NCI-H524 treated with DMSO at 0.1 percent for 48 hours (cell line): ENCODE results near the gene NFE2L1.
"Not testable (repeated sequence)": the region's sequence is repeated elsewhere in the genome, so short reads cannot be mapped to it uniquely, and the experiment has no call there.

ENCODE experiments used
- DNase-seq: peaks from one replicate; lab custom pipeline; 2025; lab: John Stamatoyannopoulos, UW

The NFE2L1 gene

DNA sequence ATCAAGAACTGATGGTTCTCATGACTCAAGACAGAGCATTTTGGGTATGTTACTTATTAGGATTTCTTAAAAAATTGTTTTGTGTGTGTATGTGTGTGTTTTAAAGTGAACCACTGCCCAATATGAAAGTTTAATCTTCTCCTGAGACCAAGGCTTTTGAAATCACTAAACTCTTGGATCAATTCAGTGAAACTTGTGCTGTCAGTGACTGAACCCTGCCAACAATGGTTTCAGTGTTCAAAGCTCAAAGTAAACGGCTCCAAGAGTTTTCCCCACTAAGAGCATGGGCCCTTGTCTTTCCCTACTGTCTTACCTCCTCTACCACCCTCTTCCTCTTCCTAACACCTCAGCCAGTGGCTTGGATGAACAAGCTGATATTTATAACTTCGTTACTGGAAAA, 22.0 kb downstream of the NFE2L1 start:
- no peak for DNase-seq

- DNase-seq = no peak
Measured at GRCh38 chr17:48071654-48072053, 23.5 kb downstream of the NFE2L1 start.

DNA sequence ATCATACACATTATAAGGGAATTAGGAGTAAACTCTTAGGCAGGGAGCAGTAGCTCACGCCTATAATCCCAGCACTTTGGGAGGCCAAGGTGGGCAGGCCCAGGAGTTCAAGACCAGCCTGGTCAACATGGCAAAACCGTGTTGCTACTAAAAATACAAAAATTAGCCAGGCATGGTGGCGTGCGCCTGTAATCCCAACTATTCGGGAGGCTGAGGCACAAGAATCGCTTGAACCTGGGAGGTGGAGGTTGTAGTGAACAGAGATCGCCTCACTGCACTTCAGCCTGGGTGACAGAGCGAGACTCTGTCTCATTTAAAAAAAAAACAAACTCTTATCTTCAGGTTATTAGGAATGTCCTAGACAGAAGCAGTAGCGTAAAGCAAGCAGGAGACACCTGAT, 24.7 kb downstream of the NFE2L1 start:
- not testable (repeated sequence) for DNase-seq

GRCh38 chr17:48073566-48074094, 25.5 kb downstream of the NFE2L1 start:
- DNase-seq = not testable (repeated sequence)

DNA sequence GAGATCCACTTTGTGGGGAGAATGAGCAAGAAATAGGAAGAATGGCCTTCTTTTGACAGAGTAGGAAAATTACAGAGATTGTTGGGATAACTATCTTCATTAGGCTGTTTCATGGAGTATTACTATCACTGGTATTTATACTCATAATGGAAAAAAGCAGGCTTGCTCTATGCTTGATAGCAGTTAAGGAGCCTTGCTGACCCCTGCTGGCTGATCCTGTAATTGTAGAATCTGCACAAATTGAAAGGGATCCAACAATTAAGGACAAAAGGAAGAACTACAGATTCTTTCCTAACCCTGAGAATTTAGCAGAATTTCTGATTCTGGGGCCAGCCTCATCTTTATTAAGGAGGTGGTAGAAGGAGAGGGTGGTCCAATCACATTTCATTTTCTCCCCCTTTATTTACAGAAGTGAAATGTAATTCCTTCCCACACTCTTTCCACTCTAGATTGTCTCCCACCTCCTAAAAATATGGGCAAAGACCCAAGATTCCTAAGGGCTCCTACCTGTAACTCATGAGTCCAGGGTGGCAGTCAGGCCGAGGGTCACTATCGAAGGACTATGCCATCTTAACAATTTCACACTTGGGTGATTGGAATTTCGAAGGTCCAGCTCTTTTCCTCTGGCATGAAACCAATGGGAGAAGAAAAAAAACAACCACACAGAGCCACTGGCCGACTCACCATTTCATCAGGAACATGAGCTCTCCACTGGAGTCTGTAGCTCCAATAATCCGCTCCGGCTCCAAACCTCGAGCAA, 26.3 kb downstream of the NFE2L1 start:
- no peak for DNase-seq

DNA sequence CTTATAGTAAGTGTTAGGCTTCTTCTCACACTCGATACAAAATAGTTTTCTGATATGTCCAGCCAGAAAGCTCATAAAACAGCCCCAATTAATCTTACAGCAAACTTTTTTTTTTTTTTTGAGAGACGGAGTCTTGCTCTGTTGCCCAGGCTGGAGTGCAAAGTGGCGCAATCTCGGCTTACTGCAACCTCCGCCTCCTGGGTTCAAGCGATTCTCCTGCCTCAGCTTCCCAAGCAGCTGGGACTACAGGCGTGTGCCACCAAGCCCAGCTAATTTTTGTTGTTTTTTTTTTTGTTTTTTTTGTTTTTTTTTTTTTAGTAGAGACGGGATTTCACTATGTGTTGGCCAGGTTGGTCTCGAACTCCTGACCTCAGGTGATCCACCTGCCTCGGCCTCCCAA, 29.0 kb downstream of the NFE2L1 start:
- DNase-seq = not testable (repeated sequence)

DNA sequence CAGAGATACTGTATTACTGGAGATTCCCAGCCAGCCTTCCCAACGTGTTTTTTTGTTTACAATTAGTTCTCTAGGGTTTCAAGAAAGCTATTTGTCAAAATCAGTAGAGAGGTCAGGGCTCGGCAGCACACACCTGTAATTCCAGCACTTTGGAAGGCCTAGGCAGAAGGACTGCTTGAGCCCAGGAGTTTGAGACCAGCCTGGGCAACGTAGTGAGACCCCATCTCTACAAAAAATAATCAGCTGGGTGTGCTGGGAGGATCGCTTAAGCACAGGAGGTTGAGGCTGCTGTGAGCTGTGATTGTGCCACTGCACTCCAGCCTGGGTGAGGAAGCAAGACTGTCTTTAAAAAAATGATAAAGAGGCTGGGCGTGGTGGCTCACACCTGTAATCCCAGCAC, 33.7 kb downstream of the NFE2L1 start:
- DNase-seq = no peak

GRCh38 chr17:48084932-48085331, 36.8 kb downstream of the NFE2L1 start:
- DNase-seq = no peak

DNA sequence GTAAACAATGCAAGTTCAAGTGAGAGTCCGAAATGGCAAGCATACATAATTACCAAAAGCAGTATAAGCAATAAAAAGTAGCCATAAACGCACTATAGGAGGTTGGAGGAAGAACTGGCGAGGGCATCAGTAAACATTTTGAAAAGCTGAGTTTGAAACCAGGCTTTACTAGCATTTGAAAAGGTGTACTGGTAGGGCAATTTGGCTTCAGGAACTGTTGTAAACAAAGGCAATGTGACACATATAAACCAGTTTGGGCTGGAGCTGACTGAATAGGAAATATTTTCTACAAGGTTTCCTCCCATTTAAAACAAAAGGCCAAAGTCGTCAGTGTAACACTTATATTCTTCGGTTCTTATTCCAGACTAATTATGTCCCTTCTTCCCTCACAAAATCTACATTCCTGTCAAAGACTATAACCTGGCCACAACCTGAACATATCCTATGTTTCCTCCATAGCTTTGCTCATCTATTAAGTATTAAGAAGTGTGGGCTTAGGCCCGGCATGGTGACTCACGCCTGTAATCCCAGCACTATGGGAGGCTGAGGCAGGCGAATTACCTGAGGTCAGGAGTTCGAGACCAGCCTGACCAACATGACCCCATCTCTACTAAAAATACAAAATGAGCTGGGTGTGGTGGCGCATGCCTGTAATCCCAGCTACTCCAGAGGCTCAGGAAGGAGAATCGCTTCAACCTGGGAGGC, 45.3 kb downstream of the NFE2L1 start:
- no peak for DNase-seq

GRCh38 chr17:48095611-48096010, 47.5 kb downstream of the NFE2L1 start:
- DNase-seq = no peak

- no peak for DNase-seq
Measured at GRCh38 chr17:48100160-48100559, 52.0 kb downstream of the NFE2L1 start.

DNA sequence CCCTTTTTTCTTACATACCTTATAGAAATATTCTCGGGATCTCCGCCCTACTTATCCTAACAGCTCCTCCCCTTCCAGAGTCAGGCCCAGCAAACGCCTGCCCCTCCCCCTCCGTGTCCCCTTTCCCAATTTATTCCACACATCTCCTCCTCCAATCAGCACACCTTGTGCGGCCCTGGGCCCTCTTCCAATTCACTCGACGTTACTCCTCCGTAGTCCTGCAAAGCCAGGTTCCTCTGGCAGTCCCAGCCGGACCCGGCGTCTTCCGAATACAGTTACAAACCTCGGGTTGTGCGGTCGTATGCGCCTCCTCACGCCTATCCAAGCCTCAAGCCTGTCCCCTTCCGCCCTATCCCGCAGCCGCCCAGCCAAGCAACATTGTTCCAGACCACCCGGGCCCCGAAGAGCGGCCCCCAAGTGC, 52.4 kb downstream of the NFE2L1 start:
- DNase-seq = no peak

- DNase-seq = peak; percentile 94
Measured at GRCh38 chr17:48101012-48101720, 53.0 kb downstream of the NFE2L1 start, which contains the start of gene CBX1. TSS of gene CBX1 (minus strand) at chr17:48101478. CDS start at chr17:48077004, 24,474 bp downstream.

GRCh38 chr17:48102043-48102750, 54.0 kb downstream of the NFE2L1 start:
- DNase-seq = no peak

DNA sequence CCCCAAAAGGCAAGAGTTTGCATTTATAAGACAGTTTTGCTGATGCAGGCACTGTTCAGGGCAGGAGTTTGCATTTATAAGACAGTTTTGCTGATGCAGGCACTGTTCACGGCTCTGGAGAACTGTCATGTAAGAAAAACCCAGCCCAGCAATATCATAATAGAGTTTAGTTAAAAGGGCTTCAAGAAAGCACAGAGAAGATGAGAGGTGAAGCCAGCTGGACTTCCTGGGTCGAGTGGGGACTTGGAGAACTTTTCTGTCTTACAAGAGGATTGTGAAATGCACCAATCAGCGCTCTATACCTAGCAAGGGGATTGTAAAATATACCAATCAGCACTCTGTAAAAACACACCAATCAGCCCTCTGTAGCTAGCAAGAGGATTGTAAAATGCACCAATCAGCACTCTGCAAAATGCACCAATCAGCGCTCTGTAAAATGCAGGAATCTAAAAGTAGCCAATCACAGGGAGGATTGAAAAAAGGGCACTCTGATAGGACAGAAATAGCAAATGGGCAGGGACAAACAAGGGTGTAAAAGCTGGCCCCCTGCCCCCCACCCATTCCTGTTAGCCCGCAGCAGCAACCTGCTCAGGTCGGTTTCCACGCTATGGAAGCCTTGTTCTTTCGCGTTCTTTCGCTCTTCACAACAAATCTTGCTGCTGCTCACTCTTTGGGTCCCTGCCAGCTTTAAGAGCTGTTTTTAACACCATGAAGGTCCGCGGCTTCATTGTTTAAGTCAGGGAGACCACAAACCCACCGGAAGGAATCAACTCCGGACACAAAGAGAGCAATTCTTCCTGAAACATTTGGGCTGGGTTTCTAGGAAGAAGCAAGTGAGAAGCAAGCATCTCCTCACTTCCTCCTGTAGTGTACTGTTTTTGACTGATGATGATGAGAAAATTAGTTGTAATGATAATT, 54.9 kb downstream of the NFE2L1 start:
- DNase-seq = no peak

- no peak for DNase-seq
Measured at GRCh38 chr17:48104440-48104839, 56.3 kb downstream of the NFE2L1 start.

DNA sequence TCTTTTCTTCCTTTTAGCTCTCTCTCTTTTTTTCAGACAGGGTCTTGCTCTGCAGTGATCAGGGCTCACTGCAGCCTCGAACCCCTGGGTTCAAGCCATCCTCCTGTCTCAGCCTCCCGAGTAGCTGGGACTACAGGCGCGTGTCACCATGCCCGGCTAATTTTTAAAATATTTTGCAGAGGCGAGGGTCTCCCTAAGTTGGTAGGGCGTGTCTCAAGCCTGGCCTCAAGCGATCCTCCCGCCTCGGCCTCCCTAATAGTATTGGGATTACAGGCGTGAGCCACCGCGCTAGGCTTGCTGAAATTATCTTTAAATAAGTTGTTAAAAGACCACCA, 58.6 kb downstream of the NFE2L1 start:
- DNase-seq = no peak

- peak; percentile 78 for DNase-seq
Measured at GRCh38 chr17:48107137-48108055, 59.2 kb downstream of the NFE2L1 start, which contains the start of gene SNX11. TSS of gene SNX11 (plus strand) at chr17:48107766. CDS start at chr17:48112044, 4,278 bp downstream.

GRCh38 chr17:48110761-48111160, 62.6 kb downstream of the NFE2L1 start:
- no peak for DNase-seq
